ENCODE measurements around the gene TAF11L11.
"Not testable (repeated sequence)": the region's sequence is repeated elsewhere in the genome, so short reads cannot be mapped to it uniquely, and the experiment has no call there.

The TAF11L11 gene

DNA sequence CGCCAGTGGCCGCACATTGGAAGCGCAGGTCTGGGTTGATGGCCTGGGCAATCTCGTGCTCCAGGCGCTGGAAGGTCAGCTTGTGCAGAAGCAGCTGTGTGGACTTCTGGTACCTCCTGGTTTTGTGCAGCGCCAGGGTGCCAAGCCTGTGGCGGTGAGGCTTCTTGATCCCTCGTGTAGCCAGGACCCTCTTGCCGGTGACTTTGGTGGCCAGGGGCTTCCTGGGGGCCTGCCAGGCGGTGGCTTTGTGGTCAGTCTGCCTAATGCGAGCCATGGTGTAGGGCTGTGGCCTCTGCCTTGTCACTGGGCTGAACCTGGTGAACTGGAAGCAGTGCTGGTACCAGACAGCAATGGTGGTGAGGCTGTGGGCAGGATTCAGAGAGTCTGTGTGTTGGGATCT, 21.7 kb downstream of the TAF11L11 start:
- TF ChIP-seq, protein P1, sequence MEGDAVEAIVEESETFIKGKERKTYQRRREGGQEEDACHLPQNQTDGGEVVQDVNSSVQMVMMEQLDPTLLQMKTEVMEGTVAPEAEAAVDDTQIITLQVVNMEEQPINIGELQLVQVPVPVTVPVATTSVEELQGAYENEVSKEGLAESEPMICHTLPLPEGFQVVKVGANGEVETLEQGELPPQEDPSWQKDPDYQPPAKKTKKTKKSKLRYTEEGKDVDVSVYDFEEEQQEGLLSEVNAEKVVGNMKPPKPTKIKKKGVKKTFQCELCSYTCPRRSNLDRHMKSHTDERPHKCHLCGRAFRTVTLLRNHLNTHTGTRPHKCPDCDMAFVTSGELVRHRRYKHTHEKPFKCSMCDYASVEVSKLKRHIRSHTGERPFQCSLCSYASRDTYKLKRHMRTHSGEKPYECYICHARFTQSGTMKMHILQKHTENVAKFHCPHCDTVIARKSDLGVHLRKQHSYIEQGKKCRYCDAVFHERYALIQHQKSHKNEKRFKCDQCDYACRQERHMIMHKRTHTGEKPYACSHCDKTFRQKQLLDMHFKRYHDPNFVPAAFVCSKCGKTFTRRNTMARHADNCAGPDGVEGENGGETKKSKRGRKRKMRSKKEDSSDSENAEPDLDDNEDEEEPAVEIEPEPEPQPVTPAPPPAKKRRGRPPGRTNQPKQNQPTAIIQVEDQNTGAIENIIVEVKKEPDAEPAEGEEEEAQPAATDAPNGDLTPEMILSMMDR (IDR thresholded peaks at IDR 0.05; ENCODE audit: insufficient read depth, missing control alignments) = no peak
- no peak for FAIRE-seq
- no peak for DNase-seq (ENCODE audit: insufficient read length, low spot score)

DNA sequence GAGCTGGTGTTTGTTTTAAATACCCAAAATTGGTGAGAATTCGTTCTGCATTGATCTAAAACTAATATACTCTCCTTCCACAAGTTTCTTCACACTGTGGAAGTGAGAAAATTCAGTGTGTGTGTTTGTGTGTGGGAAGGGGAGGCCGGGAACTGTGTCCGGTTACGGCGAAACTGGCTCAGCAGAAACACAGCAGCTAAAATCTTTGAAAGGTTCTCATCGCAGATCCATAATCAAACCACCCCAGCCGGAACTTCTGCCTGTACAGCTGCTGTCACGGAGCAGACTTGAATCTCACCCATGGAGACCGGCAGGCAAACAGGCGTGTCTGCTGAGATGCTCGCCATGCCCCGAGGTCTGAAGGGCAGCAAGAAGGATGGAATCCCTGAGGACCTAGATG, 27.8 kb downstream of the TAF11L11 start, which contains the start of gene TAF11L13:
TSS of gene TAF11L13 (plus strand) at position 301 of the 400 bp plus-strand sequence.
- FAIRE-seq; DNase-seq (ENCODE audit: insufficient read length, low spot score): not testable (repeated sequence)

DNA sequence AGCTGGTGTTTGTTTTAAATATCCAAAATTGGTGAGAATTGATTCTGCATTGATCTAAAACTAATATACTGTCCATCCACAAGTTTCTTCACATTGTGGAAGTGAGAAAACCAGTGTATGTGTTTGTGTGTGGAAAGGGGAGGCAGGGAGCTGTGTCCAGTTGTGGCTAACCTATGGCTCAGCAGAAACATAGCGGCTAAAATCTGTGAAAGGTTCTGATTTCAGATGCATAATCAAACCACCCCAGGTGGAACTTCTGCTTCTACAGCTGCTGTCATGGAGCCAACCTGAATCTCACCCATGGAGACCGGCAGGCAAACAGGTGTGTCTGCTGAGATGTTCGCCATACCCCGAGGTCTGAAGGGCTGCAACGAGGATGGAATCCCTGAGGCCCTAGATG, 30.2 kb downstream of the TAF11L11 start, which contains the start of gene TAF11L14:
TSS of gene TAF11L14 (plus strand) at position 301 of the 400 bp plus-strand sequence.
- DNase-seq (ENCODE audit: insufficient read length, low spot score) (no peak), FAIRE-seq (no peak)
- TF ChIP-seq, protein P1 (IDR thresholded peaks at IDR 0.05; ENCODE audit: insufficient read depth, missing control alignments) = no peak

DNA sequence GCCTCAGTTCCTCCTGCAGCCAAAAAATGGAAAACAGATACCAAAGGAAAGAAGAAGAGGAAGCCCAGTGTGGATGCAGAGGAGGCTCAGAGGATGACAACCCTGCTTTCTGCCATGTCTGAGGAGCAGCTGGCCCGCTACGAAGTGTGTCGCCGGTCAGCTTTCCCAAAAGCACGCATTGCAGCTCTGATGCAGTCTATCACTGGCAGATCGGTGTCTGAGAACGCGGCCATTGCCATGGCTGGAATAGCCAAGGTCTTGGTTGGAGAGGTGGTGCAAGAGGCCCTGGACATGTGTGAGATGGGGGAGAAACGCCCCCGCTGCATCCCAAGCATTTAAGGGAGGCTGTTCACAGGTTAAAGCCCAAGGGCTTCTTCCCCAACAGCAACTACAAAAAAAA, 45.2 kb downstream of the TAF11L11 start:
- FAIRE-seq; DNase-seq (ENCODE audit: insufficient read length, low spot score): not testable (repeated sequence)

DNA sequence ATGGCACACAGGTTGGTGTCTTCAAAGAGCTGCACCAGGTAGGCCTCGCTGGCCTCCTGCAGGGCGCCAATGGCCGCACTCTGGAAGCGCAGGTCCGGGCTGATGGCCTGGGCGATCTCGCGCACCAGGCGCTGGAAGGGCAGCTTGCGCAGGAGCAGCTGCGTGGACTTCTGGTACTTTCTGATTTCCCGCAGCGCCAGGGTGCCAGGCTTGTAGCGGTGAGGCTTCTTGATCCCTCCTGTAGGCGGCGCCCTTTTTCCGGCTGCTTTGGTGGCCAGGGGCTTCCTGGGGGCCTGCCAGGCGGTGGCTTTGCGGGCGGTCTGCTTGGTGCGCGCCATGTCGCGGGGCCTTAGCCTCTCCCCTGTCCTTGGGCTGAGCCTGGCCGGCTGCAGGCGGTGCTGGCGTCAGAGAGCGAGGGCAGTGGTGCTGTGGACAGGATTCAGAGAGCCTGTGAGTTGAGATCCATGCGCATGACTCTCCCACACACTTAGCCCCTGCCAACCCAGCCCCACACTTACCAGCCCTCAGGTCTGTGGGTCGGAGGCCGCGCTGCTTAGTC, 51.3 kb downstream of the TAF11L11 start:
- not testable (repeated sequence) for FAIRE-seq; DNase-seq (ENCODE audit: insufficient read length, low spot score)
